Measurements from ENCODE around the gene EHD2. TPM values are rescaled to one million over a fixed set of nuclear protein-coding genes. Genes with fewer than 3 reads are reported as not detected.
"Not testable (repeated sequence)": the region's sequence is repeated elsewhere in the genome, so short reads cannot be mapped to it uniquely, and the experiment has no call there.

The EHD2 gene
- total RNA-seq, 1 donor from 2014 or later: 53.4 TPM

DNA sequence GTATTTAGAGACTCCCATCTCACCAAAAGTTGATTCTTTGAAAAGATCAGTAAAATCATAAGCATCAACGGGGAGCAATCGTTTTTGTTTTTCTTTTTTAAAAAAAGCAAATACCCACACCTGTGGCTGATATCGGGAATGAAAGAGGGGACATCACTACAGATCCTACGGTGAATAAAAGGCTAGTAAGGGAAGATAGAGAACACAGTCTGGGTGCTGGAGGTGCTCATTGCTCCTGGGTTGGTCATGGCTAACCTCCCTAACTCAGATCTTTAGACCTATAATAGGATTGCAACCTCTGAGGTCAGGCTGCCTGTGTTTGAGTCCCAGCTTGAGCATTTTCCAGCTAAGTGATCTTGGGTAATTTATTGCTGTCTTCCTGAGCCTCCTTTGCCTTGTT lies 1.1 kb downstream of the EHD2 start:
- Histone ChIP-seq H3K27me3 (ENCODE audit: control insufficient read depth, insufficient read depth, low read length) (no peaks in the 10 kb centered on the region), H3K4me3 (ENCODE audit: low read depth, low read length) (peak overlapping the region; percentile 99), H3K36me3 (ENCODE audit: control insufficient read depth, insufficient read depth, low read length) (peaks cover 18% of the 10 kb centered on the region)
- TF ChIP-seq, protein P1, sequence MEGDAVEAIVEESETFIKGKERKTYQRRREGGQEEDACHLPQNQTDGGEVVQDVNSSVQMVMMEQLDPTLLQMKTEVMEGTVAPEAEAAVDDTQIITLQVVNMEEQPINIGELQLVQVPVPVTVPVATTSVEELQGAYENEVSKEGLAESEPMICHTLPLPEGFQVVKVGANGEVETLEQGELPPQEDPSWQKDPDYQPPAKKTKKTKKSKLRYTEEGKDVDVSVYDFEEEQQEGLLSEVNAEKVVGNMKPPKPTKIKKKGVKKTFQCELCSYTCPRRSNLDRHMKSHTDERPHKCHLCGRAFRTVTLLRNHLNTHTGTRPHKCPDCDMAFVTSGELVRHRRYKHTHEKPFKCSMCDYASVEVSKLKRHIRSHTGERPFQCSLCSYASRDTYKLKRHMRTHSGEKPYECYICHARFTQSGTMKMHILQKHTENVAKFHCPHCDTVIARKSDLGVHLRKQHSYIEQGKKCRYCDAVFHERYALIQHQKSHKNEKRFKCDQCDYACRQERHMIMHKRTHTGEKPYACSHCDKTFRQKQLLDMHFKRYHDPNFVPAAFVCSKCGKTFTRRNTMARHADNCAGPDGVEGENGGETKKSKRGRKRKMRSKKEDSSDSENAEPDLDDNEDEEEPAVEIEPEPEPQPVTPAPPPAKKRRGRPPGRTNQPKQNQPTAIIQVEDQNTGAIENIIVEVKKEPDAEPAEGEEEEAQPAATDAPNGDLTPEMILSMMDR (IDR thresholded peaks at IDR 0.05; ENCODE audit: insufficient read depth, low read length, severe bottlenecking): no peak
- no peak for DNase-seq (ENCODE audit: low read depth)
- FAIRE-seq: no peak

DNA sequence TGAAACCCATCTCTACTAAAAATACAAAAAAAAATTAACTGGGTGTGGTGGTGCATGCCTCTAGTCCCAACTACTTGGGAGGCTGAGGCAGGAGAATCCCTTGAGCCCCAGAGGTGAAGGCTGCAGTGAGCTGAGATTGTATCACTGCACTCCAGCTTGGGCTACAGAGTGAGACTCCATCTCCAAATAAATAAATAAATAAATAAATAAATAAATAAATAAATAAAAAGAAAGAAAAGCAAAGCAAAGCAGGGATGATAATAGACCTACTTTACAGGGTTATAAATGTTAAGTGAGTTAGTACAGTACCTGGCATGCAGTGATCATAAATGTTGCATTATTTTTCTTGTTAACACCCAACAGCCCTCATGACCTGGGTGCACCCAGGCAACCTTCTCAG lies 1.6 kb downstream of the EHD2 start:
- not testable (repeated sequence) for DNase-seq (ENCODE audit: low read depth); H3K27me3 ChIP-seq (ENCODE audit: control insufficient read depth, insufficient read depth, low read length); FAIRE-seq
- peak overlapping the region; percentile 99 for H3K4me3 ChIP-seq (ENCODE audit: low read depth, low read length)
- peaks cover 19% of the 10 kb centered on the region for H3K36me3 ChIP-seq (ENCODE audit: control insufficient read depth, insufficient read depth, low read length)

DNA sequence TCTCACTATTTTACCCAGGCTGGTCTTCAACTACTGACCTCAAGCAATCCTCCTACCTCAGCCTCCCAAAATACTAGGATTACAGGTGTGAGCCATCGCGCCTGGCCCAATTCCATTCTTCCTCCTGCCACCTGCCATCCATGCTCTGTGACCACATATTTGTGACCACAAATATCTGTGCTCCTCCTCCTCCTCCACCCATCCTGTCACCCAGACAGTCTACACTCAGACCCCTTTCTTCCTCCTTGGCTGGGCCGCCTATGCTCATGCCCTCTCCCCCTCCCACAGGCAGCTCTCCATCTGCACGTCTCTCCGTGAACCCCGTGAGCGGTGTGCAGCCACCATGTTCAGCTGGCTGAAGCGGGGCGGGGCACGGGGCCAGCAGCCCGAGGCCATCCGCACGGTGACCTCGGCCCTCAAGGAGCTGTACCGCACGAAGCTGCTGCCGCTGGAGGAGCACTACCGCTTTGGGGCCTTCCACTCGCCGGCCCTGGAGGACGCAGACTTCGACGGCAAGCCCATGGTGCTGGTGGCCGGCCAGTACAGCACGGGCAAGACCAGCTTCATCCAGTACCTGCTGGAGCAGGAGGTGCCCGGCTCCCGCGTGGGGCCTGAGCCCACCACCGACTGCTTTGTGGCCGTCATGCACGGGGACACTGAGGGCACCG lies 3.2 kb downstream of the EHD2 start:
- peaks cover 20% of the 10 kb centered on the region for H3K36me3 ChIP-seq (ENCODE audit: control insufficient read depth, insufficient read depth, low read length)
- no peaks in the 10 kb centered on the region for H3K27me3 ChIP-seq (ENCODE audit: control insufficient read depth, insufficient read depth, low read length)
- no peak overlapping the region for H3K4me3 ChIP-seq (ENCODE audit: low read depth, low read length)
- TF ChIP-seq, protein P1 (IDR thresholded peaks at IDR 0.05; ENCODE audit: insufficient read depth, low read length, severe bottlenecking): no peak
- FAIRE-seq (no peak), DNase-seq (ENCODE audit: low read depth) (no peak)

DNA sequence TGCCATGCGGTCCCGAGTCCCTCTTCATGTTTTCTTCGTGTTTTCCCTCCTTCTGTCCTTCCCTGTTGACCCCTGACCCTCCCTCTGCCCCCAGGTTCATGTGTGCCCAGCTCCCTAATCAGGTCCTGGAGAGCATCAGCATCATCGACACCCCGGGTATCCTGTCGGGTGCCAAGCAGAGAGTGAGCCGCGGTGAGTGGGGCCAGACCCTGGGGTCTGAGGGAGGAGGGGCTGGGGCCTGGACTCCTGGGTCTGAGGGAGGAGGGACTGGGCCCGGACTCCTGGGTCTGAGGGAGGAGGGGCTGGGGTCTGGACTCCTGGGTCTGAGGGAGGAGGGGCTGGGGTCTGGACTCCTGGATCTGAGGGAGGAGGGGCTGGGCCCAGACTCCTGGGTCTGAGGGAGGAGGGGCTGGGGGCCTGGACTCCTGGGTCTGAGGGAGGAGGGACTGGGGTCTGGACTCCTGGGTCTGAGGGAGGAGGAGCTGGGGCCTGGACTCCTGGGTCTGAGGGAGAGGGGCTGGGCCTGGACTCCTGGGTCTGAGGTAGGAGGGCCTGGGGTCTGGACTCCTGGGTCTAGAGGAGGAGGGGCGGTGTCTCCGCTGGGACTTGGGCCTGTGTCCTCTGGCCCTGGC lies 5.3 kb downstream of the EHD2 start:
- not testable (repeated sequence) for H3K27me3 ChIP-seq (ENCODE audit: control insufficient read depth, insufficient read depth, low read length); DNase-seq (ENCODE audit: low read depth); FAIRE-seq
- peaks cover 25% of the 10 kb centered on the region for H3K36me3 ChIP-seq (ENCODE audit: control insufficient read depth, insufficient read depth, low read length)
- peak overlapping the region; percentile 10 for H3K4me3 ChIP-seq (ENCODE audit: low read depth, low read length)

DNA sequence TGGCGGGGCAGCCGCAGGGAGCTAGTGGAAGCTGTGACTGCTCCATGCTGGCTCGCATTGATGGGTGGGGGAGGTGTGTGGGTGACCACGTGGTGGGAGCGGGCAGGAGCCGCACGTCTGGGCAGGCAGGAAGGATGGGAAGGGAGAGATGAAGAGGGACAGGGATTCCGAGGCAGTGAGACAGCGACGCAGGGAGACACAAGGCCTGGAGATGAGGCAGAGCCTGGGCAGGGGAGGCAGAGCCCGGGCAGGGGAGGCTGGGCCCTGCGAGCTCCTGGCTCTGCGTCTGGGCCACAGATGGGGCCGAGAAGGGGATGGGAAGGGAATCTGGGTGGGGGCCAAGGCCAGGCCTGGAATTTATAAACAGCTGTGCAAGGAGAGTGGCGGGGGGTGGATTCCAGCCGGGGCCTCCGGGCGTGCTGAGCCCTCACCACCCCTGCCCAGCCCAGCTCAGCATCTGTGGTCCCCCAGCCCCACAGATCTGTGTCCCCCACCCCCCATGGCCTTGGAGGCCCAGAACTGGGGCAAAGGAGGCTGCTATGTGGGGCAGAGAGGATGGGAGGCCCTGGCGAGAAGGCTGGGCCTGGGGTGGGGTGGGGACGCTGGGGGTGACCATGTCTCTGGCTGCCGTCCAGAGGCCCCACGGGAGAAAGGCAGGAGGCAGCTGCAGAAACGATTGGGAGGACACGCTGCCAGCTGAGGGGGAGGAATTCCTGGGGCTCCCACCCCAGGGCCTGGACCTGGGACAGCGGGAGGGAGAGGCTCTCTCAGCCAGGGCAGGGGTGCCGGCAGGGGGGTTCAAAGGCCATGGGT lies 6.0 kb downstream of the EHD2 start:
- FAIRE-seq: no peak
- Histone ChIP-seq H3K27me3 (ENCODE audit: control insufficient read depth, insufficient read depth, low read length) (no peaks in the 10 kb centered on the region), H3K36me3 (ENCODE audit: control insufficient read depth, insufficient read depth, low read length) (peaks cover 25% of the 10 kb centered on the region), H3K4me3 (ENCODE audit: low read depth, low read length) (peak overlapping the region; percentile 20)
- DNase-seq (ENCODE audit: low read depth): peak; percentile 94
- TF ChIP-seq, protein P1 (IDR thresholded peaks at IDR 0.05; ENCODE audit: insufficient read depth, low read length, severe bottlenecking): no peak

DNA sequence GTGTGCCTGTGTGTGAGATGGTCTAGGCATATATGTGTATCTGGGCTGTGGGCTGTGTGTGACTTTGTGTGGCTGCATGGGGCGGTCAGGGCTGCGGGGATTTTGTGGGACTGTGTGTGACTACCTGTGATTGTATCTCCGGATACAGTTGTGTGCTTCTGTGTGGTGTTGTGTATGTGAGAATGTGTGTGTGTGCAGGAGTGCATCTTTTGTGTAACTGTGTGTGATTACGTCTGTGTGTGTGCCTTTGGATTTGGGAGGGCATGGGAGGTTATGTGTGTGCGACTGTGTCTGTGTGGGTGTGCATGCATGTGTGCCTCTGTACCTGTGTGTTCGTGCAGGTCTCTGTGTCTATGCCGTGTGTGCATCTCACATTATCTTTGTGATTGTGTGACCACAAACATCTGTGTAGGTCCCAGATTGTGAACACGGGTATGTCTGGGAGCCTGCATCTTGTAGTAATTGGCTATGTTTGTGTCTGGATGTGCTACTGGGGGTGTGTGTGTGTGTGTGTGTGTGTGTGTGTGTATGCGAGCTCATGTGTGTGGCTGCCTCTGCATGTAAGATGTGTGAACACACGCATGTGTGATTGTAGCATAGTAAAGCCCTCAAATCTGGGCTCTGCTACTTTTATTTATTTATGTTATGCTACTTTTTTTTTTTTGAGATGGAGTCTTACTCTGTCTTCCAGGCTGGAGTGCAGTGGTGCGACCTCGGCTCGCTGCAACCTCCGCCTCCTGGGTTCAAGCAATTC lies 7.6 kb downstream of the EHD2 start:
- TF ChIP-seq, protein P1 (IDR thresholded peaks at IDR 0.05; ENCODE audit: insufficient read depth, low read length, severe bottlenecking): no peak
- H3K36me3 ChIP-seq (ENCODE audit: control insufficient read depth, insufficient read depth, low read length): peaks cover 28% of the 10 kb centered on the region
- no peak for DNase-seq (ENCODE audit: low read depth)
- no peaks in the 10 kb centered on the region for H3K27me3 ChIP-seq (ENCODE audit: control insufficient read depth, insufficient read depth, low read length)
- no peak for FAIRE-seq
- no peak overlapping the region for H3K4me3 ChIP-seq (ENCODE audit: low read depth, low read length)
